Gastrocnemius medialis (tissue), 4 donors: Measurements from ENCODE around the gene KDM6A. TPM values are rescaled to one million over a fixed set of nuclear protein-coding genes. Genes with fewer than 3 reads are reported as not detected.
A peak's percentile ranks its signal among the peaks of the same experiment; 100 is the strongest.
"Not testable (repeated sequence)": the region's sequence is repeated elsewhere in the genome, so short reads cannot be mapped to it uniquely, and the experiment has no call there.

Source experiments
- ATAC-seq, 2 donors: fragments of 150-250 bp; one replicate each; pipeline ENCODE4 v1.9.1; 2016
- DNase-seq, 2 donors: peaks; one replicate each; pipeline ENCODE4 v3.0.0-alpha.2; 2019
- H3K27ac ChIP-seq, 4 donors: fragments of 200-600 bp; sonication (generic); 1 replicate in 1 of 4; 2 replicates in 3 of 4; pipeline ENCODE4 v1.5.1; 2016 to 2018; ENCODE audit warnings: mild to moderate bottlenecking in 2 of 4, moderate library complexity in 1 of 4
- H3K27me3 ChIP-seq, 3 donors: fragments of 200-600 bp; sonication (generic) in 2 of 3; 1 replicate in 1 of 3; 2 replicates in 2 of 3; pipeline versions ENCODE4 v1.5.1 to v1.6.0; 2016 to 2019; ENCODE audit warnings: mild to moderate bottlenecking in 1 of 3, moderate library complexity in 1 of 3
- H3K36me3 ChIP-seq, 2 donors: fragments of 200-600 bp; sonication (generic) in 1 of 2; one replicate each; pipeline ENCODE4 v1.5.1; 2017 to 2018
- H3K4me1 ChIP-seq, 2 donors: fragments of 200-600 bp; sonication (generic) in 1 of 2; one replicate each; pipeline ENCODE4 v1.5.1; 2016 to 2017; ENCODE audit warnings: mild to moderate bottlenecking in 2 of 2
- H3K4me3 ChIP-seq, 4 donors: fragments of 200-600 bp; sonication (generic) in 3 of 4; 1 replicate in 1 of 4; 2 replicates in 3 of 4; pipeline ENCODE4 v1.5.1; 2016 to 2019; ENCODE audit warnings: mild to moderate bottlenecking in 2 of 4
- H3K9me3 ChIP-seq, 3 donors: fragments of 200-600 bp; sonication (generic) in 2 of 3; 1 replicate in 1 of 3; 2 replicates in 2 of 3; pipeline ENCODE4 v1.5.1; 2016 to 2019
- POLR2A ChIP-seq, 2 donors: fragments of 450-650 bp; IDR thresholded peaks; one replicate each; pipeline ENCODE4 v1.6.1; 2017; ENCODE audit warnings: antibody characterized with exemption in 2 of 2, mild to moderate bottlenecking in 2 of 2, moderate library complexity in 2 of 2
- in situ Hi-C, 4 donors: fragments of 200-750 bp; cut with MboI; loops; one replicate each; pipeline versions ENCODE4 v1.15.0 to v1.8.0; 2017; ENCODE audit warnings: low sequenced_read_pairs in 4 of 4
- intact Hi-C: fragments of 100-400 bp; cut with DNase I; formaldehyde crosslinking; loops from one replicate; pipeline ENCODE4 v1.15.1; 2023; ENCODE audit warnings: low total_unique reads
- total RNA-seq, 4 donors: library from RNA; depleted of rRNA; stranded (reverse); fragments of >200 nt; gene quantifications; one replicate each; pipeline versions ENCODE4 v1.1.0 to v1.2.3, GENCODE V29; 2016
- TF ChIP-seq, protein P1 (sequence below), 5 experiments: fragments of 450-650 bp in 3 of 5; fragments of 200-600 bp in 2 of 5; sonication (generic) in 2 of 5; IDR thresholded peaks in 4 of 5; conservative IDR thresholded peaks in 1 of 5; 1 replicate in 4 of 5; 2 replicates in 1 of 5; pipeline ENCODE4 v1.5.1; 2016 to 2019; ENCODE audit warnings: antibody characterized with exemption in 5 of 5, mild to moderate bottlenecking in 3 of 5, moderate library complexity in 3 of 5

KDM6A gene
- 10 to 100 TPM; 14.3 to 29.2 (median 20.1) TPM for total RNA-seq

GRCh38 chrX:44872821-44873414, at the start of gene KDM6A:
KDM6A (plus strand) TSS chrX:44873188; CDS start chrX:44873552, 364 bp downstream.
- Histone ChIP-seq H3K4me1 (peaks cover 13 to 42% of the 10 kb centered on the region in 2 donors), H3K27ac (peak within 1 kb of the TSS; percentile 94 to 100 (median 98)), H3K36me3 (no peaks in the 10 kb centered on the region), H3K27me3 (no peaks in the 10 kb centered on the region), H3K4me3 (peak within 1 kb of the TSS; percentile 74 to 83 (median 77)), H3K9me3 (no peaks in the 10 kb centered on the region)
- DNase-seq (peak; percentile 91 to 95), ATAC-seq (peak; percentile 84 to 86)
- peak; percentile 90 to 96 for TF ChIP-seq POLR2A (IDR thresholded peaks at IDR 0.05)
- TF ChIP-seq, protein P1, sequence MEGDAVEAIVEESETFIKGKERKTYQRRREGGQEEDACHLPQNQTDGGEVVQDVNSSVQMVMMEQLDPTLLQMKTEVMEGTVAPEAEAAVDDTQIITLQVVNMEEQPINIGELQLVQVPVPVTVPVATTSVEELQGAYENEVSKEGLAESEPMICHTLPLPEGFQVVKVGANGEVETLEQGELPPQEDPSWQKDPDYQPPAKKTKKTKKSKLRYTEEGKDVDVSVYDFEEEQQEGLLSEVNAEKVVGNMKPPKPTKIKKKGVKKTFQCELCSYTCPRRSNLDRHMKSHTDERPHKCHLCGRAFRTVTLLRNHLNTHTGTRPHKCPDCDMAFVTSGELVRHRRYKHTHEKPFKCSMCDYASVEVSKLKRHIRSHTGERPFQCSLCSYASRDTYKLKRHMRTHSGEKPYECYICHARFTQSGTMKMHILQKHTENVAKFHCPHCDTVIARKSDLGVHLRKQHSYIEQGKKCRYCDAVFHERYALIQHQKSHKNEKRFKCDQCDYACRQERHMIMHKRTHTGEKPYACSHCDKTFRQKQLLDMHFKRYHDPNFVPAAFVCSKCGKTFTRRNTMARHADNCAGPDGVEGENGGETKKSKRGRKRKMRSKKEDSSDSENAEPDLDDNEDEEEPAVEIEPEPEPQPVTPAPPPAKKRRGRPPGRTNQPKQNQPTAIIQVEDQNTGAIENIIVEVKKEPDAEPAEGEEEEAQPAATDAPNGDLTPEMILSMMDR (IDR thresholded peaks at IDR 0.05 in 4 of 5, conservative IDR thresholded peaks at IDR 0.05 in 1 of 5): no peak
- intact Hi-C loops: loop anchor here (5.0 to 10.0 kb wide), 4 partner anchors 144 to 642 kb away; partner anchors contain the start of gene FUNDC1
- in situ Hi-C loops: loop anchor here in 1 of 4 donors (25.0 kb wide), 1 partner anchor 189 kb away; no protein-coding TSS in a partner anchor

DNA sequence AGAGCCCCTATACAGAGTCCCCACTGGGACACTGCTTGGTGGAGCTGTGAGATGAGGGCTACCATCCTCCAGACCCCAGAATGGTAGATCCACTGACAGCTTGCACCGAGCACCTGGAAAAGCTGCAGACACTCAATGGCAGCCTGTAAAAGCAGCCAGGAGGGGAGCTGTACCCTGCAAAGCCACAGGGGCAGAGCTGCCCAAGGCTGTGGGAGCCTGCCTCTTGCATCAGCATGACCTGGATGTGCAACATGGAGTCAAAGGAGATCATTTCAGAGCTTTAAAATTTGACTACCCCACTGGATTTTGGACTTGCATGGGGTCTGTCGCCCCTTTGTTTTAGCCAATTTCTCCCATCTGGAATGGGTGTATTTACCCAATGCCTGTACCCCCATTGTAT, 49.8 kb upstream of the KDM6A start:
- H3K36me3 ChIP-seq, ATAC-seq, H3K4me1 ChIP-seq, DNase-seq, H3K27me3 ChIP-seq, H3K4me3 ChIP-seq, in situ Hi-C loops, H3K27ac ChIP-seq, H3K9me3 ChIP-seq, intact Hi-C loops: not testable (repeated sequence)

- DNase-seq (peak in 1 of 2 donors; percentile 12), ATAC-seq (peak in 1 of 2 donors; percentile 73)
- TF ChIP-seq POLR2A (IDR thresholded peaks at IDR 0.05): no peak
- TF ChIP-seq, protein P1 (IDR thresholded peaks at IDR 0.05 in 4 of 5, conservative IDR thresholded peaks at IDR 0.05 in 1 of 5): no peak
- intact Hi-C loops (no loop called here), in situ Hi-C loops (no loop called here)
- Histone ChIP-seq H3K9me3 (no peaks in the 10 kb centered on the region), H3K27ac (no peak overlapping the region), H3K27me3 (no peaks in the 10 kb centered on the region), H3K4me1 (no peaks in the 10 kb centered on the region), H3K4me3 (no peak overlapping the region), H3K36me3 (no peaks in the 10 kb centered on the region)
These were observed 44.9 kb upstream of the KDM6A start for GRCh38 chrX:44828008-44828605.

DNA sequence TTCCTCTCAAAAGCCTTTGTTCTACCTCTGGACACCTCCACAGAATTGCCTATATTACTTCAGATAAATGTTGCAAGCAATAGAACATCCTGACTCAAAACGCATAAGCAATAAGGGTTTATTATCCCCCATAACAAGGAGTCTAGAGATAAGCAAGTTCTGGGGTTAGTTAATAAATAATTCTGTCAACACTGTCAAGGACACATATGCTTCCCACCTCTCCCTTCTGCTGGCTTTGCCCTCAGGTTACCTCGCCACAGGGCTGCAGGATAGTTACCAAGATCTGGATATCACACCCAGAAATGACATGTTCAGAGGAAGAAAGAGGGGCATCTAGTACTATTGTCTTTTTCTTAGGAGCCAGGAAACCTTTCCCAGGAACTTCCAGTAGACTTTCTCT, 43.2 kb upstream of the KDM6A start:
- TF ChIP-seq, protein P1 (IDR thresholded peaks at IDR 0.05 in 4 of 5, conservative IDR thresholded peaks at IDR 0.05 in 1 of 5): no peak
- no peak for TF ChIP-seq POLR2A (IDR thresholded peaks at IDR 0.05)
- Histone ChIP-seq H3K27me3 (no peaks in the 10 kb centered on the region), H3K4me1 (no peaks in the 10 kb centered on the region), H3K27ac (no peak overlapping the region), H3K36me3 (no peaks in the 10 kb centered on the region), H3K4me3 (no peak overlapping the region), H3K9me3 (no peaks in the 10 kb centered on the region)
- intact Hi-C loops: no loop called here
- in situ Hi-C loops: no loop called here
- ATAC-seq (no peak), DNase-seq (no peak)

- Histone ChIP-seq H3K4me1 (no peaks in the 10 kb centered on the region), H3K36me3 (no peaks in the 10 kb centered on the region), H3K4me3 (no peak overlapping the region), H3K9me3 (no peaks in the 10 kb centered on the region), H3K27me3 (no peaks in the 10 kb centered on the region), H3K27ac (no peak overlapping the region)
- intact Hi-C loops (no loop called here), in situ Hi-C loops (no loop called here)
- DNase-seq: no peak
- TF ChIP-seq, protein P1 (IDR thresholded peaks at IDR 0.05 in 4 of 5, conservative IDR thresholded peaks at IDR 0.05 in 1 of 5): no peak
- no peak for TF ChIP-seq POLR2A (IDR thresholded peaks at IDR 0.05)
- no peak for ATAC-seq
These were observed 30.3 kb upstream of the KDM6A start for GRCh38 chrX:44842550-44843317.
